ENCODE data around the gene MAP4K4. TPM values are rescaled to one million over a fixed set of nuclear protein-coding genes. Genes with fewer than 3 reads are reported as not detected.

The MAP4K4 gene
- total RNA-seq, 2 donors from 2014 or later: 60.1 to 147 TPM

DNA sequence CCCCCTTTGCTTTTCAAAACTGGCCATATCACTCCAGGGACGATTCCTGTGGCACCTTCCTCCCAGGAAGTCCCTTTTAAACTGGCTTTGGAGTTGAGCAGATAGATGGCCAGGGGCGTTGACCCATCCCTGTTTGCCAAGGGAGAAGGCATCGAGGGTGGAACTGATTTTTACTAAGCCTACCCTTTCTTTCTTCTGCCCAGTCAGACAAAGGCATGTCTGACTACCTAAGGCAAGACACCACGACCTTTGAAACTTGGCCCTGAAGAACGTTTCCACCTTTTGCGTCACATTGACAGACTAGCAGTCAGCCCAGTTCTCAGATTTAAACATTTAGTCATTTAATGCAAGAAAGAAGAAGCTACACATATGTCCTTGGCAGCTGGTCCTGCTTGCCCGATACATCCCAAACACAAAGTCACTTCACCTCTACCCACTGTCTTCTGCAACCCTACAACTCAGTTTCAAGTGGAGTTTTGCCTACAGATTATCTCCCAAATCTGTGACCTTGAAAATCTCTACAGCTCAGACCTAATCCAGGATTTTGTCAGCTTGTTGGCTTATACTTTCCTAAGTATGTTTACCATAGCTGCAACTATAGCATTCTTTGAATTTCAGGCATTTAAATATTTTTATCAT lies 192.1 kb downstream of the MAP4K4 start:
- no peaks in the 10 kb centered on the region for H3K9me3 ChIP-seq
- ATAC-seq (ENCODE audit: insufficient number of reproducible peaks, low FRiP score, low read depth): no peak
- no peaks in the 10 kb centered on the region for H3K27me3 ChIP-seq (replicated peaks; ENCODE audit: insufficient read depth)
- no peak overlapping the region for H3K27ac ChIP-seq
- TF ChIP-seq, protein P1, sequence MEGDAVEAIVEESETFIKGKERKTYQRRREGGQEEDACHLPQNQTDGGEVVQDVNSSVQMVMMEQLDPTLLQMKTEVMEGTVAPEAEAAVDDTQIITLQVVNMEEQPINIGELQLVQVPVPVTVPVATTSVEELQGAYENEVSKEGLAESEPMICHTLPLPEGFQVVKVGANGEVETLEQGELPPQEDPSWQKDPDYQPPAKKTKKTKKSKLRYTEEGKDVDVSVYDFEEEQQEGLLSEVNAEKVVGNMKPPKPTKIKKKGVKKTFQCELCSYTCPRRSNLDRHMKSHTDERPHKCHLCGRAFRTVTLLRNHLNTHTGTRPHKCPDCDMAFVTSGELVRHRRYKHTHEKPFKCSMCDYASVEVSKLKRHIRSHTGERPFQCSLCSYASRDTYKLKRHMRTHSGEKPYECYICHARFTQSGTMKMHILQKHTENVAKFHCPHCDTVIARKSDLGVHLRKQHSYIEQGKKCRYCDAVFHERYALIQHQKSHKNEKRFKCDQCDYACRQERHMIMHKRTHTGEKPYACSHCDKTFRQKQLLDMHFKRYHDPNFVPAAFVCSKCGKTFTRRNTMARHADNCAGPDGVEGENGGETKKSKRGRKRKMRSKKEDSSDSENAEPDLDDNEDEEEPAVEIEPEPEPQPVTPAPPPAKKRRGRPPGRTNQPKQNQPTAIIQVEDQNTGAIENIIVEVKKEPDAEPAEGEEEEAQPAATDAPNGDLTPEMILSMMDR (IDR thresholded peaks at IDR 0.05): no peak
- H3K36me3 ChIP-seq: peaks cover 27% of the 10 kb centered on the region
- no peak overlapping the region for H3K4me3 ChIP-seq
- peaks cover 0 to 17% of the 10 kb centered on the region in 2 donors for H3K4me1 ChIP-seq (ENCODE audit: control insufficient read depth in 1 of 2, low read depth in 2 of 2)
- no peak for DNase-seq (ENCODE audit: low spot score)

DNA sequence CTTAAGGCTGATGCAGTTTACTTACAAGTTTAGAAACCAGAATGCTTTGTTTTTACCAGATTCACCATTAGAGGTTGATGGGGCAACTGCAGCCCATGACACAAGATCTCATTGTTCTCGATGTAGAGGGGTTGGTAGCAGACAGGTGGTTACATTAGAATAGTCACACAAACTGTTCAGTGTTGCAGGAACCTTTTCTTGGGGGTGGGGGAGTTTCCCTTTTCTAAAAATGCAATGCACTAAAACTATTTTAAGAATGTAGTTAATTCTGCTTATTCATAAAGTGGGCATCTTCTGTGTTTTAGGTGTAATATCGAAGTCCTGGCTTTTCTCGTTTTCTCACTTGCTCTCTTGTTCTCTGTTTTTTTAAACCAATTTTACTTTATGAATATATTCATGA lies 194.9 kb downstream of the MAP4K4 start:
- peaks cover 27% of the 10 kb centered on the region for H3K36me3 ChIP-seq
- DNase-seq (ENCODE audit: low spot score) (no peak), ATAC-seq (ENCODE audit: insufficient number of reproducible peaks, low FRiP score, low read depth) (no peak)
- no peak overlapping the region for H3K4me3 ChIP-seq
- H3K9me3 ChIP-seq: no peaks in the 10 kb centered on the region
- TF ChIP-seq, protein P1 (IDR thresholded peaks at IDR 0.05): no peak
- no peak overlapping the region for H3K27ac ChIP-seq
- peaks cover 0 to 14% of the 10 kb centered on the region in 2 donors for H3K4me1 ChIP-seq (ENCODE audit: control insufficient read depth in 1 of 2, low read depth in 2 of 2)
- H3K27me3 ChIP-seq (replicated peaks; ENCODE audit: insufficient read depth): no peaks in the 10 kb centered on the region

- TF ChIP-seq, protein P1 (IDR thresholded peaks at IDR 0.05): no peak
- peaks cover 20% of the 10 kb centered on the region for H3K36me3 ChIP-seq
These were observed 196.3 kb downstream of the MAP4K4 start for GRCh38 chr2:101893681-101894381.

DNA sequence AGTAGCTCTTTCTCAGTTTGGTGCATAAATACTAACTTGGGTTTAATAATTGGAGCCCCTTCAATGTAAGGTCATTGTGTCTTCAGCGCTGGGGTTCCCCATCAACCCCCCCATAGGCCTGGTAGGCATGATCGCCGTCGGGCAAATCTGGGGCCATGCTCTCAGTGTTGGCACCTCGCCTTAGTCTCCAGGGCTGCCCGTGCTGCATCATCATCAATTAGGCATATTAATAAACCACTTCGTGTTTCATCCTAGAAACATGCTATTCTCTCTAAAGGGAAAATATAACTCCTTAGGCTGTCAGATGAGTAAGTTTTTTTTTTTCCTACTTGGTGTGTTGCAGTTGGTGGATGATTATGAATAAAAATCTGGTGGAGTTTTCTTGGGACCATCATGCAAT lies 197.5 kb downstream of the MAP4K4 start:
- TF ChIP-seq, protein P1 (IDR thresholded peaks at IDR 0.05): no peak
- DNase-seq (ENCODE audit: low spot score) (no peak), ATAC-seq (ENCODE audit: insufficient number of reproducible peaks, low FRiP score, low read depth) (no peak)
- Histone ChIP-seq H3K4me1 (ENCODE audit: control insufficient read depth in 1 of 2, low read depth in 2 of 2) (peaks cover 0 to 14% of the 10 kb centered on the region in 2 donors), H3K27ac (no peak overlapping the region), H3K36me3 (peaks cover 14% of the 10 kb centered on the region), H3K4me3 (no peak overlapping the region), H3K9me3 (no peaks in the 10 kb centered on the region), H3K27me3 (replicated peaks; ENCODE audit: insufficient read depth) (no peaks in the 10 kb centered on the region)

More at GRCh38 chr2:101893681-101894381, 196.3 kb downstream of the MAP4K4 start:
- H3K27ac ChIP-seq: no peak overlapping the region
- peaks cover 0 to 14% of the 10 kb centered on the region in 2 donors for H3K4me1 ChIP-seq (ENCODE audit: control insufficient read depth in 1 of 2, low read depth in 2 of 2)
- H3K9me3 ChIP-seq: no peaks in the 10 kb centered on the region
- no peak for ATAC-seq (ENCODE audit: insufficient number of reproducible peaks, low FRiP score, low read depth)
- no peaks in the 10 kb centered on the region for H3K27me3 ChIP-seq (replicated peaks; ENCODE audit: insufficient read depth)
- DNase-seq (ENCODE audit: low spot score): no peak
- no peak overlapping the region for H3K4me3 ChIP-seq

DNA sequence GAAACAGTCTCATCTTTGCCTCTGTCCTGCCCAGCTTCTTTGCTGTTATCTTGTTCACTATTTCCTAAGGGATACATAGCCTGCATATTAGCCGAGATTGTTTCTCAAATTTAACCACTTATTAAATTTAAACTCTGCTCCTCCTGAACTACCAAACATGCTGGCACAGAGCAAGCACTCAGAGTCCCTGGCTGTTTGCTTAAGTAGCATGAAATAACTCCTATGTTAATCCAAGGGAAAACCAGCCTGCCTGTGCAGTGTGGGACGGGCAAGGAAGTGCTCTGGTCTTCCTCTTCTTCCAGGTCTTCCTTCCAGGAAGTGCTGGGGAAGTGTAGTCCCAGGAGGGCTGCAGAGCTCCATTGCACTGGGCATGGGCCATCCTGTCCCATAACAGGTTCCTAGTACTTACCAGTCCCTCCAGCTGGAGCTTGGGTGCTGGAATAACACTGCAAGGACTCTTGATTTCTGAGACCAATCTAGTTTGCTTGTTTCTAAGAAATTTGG lies 198.4 kb downstream of the MAP4K4 start:
- H3K27ac ChIP-seq: no peak overlapping the region
- TF ChIP-seq, protein P1 (IDR thresholded peaks at IDR 0.05): no peak
- no peak overlapping the region for H3K4me3 ChIP-seq
- peaks cover 12% of the 10 kb centered on the region for H3K36me3 ChIP-seq
- no peaks in the 10 kb centered on the region for H3K27me3 ChIP-seq (replicated peaks; ENCODE audit: insufficient read depth)
- ATAC-seq (ENCODE audit: insufficient number of reproducible peaks, low FRiP score, low read depth) (no peak), DNase-seq (ENCODE audit: low spot score) (no peak)
- no peaks in the 10 kb centered on the region for H3K9me3 ChIP-seq
- H3K4me1 ChIP-seq (ENCODE audit: control insufficient read depth in 1 of 2, low read depth in 2 of 2): peaks cover 0 to 14% of the 10 kb centered on the region in 2 donors
